Dendritic cell treated with granulocyte-macrophage colony-stimulating factor and Interleukin-4, amounts not matched to agents 40 ng/mL and 50 ng/mL, for 4 days (primary cell): ENCODE results near the gene ARHGAP15.

Experiments used
- H3K27ac Mint-ChIP-seq: one replicate; pipeline ENCODE4 v1.8.0; 2022; ENCODE audit warnings: mild to moderate bottlenecking, mixed read lengths
- H3K27me3 Mint-ChIP-seq: one replicate; pipeline ENCODE4 v1.8.0; 2022; ENCODE audit warnings: mild to moderate bottlenecking, mixed read lengths
- H3K36me3 Mint-ChIP-seq: one replicate; pipeline ENCODE4 v1.8.0; 2022; ENCODE audit warnings: low read depth, mixed read lengths
- H3K4me1 Mint-ChIP-seq: one replicate; pipeline ENCODE4 v1.8.0; 2022; ENCODE audit warnings: low read depth, mixed read lengths
- H3K4me3 Mint-ChIP-seq: one replicate; pipeline ENCODE4 v1.8.0; 2022; ENCODE audit warnings: mild to moderate bottlenecking, moderate library complexity, mixed read lengths
- H3K9me3 Mint-ChIP-seq: one replicate; pipeline ENCODE4 v1.8.0; 2022; ENCODE audit warnings: mixed read lengths
- intact Hi-C: fragments of 100-400 bp; cut with micrococcal nuclease; formaldehyde crosslinking; loops from one replicate; pipeline ENCODE4 v1.15.0; 2022

Gene ARHGAP15

GRCh38 chr2:143425896-143426295 is 296.7 kb downstream of the ARHGAP15 start:
- H3K9me3 Mint-ChIP-seq, result no peaks in the 10 kb centered on the region
- H3K36me3 Mint-ChIP-seq, result peaks cover 5% of the 10 kb centered on the region
- no peak overlapping the region for H3K4me3 Mint-ChIP-seq
- H3K4me1 Mint-ChIP-seq, result peaks cover 14% of the 10 kb centered on the region
- no peak overlapping the region for H3K27ac Mint-ChIP-seq
- intact Hi-C loops, result no loop called here
- H3K27me3 Mint-ChIP-seq, result no peaks in the 10 kb centered on the region

GRCh38 chr2:143426296-143426695 is 297.1 kb downstream of the ARHGAP15 start:
- Mint-ChIP-seq H3K27ac (no peak overlapping the region), H3K9me3 (no peaks in the 10 kb centered on the region), H3K4me1 (peaks cover 14% of the 10 kb centered on the region), H3K27me3 (no peaks in the 10 kb centered on the region), H3K4me3 (no peak overlapping the region), H3K36me3 (peaks cover 5% of the 10 kb centered on the region)
- intact Hi-C loops, result no loop called here

- Mint-ChIP-seq H3K4me3 (no peak overlapping the region), H3K4me1 (peaks cover 5% of the 10 kb centered on the region), H3K27ac (no peak overlapping the region), H3K36me3 (peaks cover 5% of the 10 kb centered on the region), H3K9me3 (no peaks in the 10 kb centered on the region), H3K27me3 (no peaks in the 10 kb centered on the region)
- intact Hi-C loops, result no loop called here
Measured at GRCh38 chr2:143428700-143429099, 299.5 kb downstream of the ARHGAP15 start.

- no peaks in the 10 kb centered on the region for H3K9me3 Mint-ChIP-seq
- H3K4me1 Mint-ChIP-seq, result peaks cover 5% of the 10 kb centered on the region
- H3K36me3 Mint-ChIP-seq, result peaks cover 5% of the 10 kb centered on the region
- H3K4me3 Mint-ChIP-seq, result no peak overlapping the region
- no peak overlapping the region for H3K27ac Mint-ChIP-seq
- intact Hi-C loops, result no loop called here
- no peaks in the 10 kb centered on the region for H3K27me3 Mint-ChIP-seq
Measured at GRCh38 chr2:143429932-143430679, 300.9 kb downstream of the ARHGAP15 start.

- intact Hi-C loops, result no loop called here
Measured at GRCh38 chr2:143431316-143431715, 302.1 kb downstream of the ARHGAP15 start.

GRCh38 chr2:143433251-143433650 is 304.0 kb downstream of the ARHGAP15 start:
- no peak overlapping the region for H3K4me3 Mint-ChIP-seq
- H3K4me1 Mint-ChIP-seq, result peaks cover under 1% of the 10 kb centered on the region
- H3K9me3 Mint-ChIP-seq, result no peaks in the 10 kb centered on the region
- intact Hi-C loops, result no loop called here
- H3K27me3 Mint-ChIP-seq, result no peaks in the 10 kb centered on the region
- H3K27ac Mint-ChIP-seq, result no peak overlapping the region
- H3K36me3 Mint-ChIP-seq, result peaks cover 1% of the 10 kb centered on the region

More at GRCh38 chr2:143431316-143431715, 302.1 kb downstream of the ARHGAP15 start:
- Mint-ChIP-seq H3K27ac (no peak overlapping the region), H3K27me3 (no peaks in the 10 kb centered on the region), H3K4me3 (no peak overlapping the region), H3K9me3 (no peaks in the 10 kb centered on the region), H3K36me3 (peaks cover 5% of the 10 kb centered on the region), H3K4me1 (peaks cover 5% of the 10 kb centered on the region)

- no peaks in the 10 kb centered on the region for H3K36me3 Mint-ChIP-seq
- H3K4me3 Mint-ChIP-seq, result no peak overlapping the region
- no peaks in the 10 kb centered on the region for H3K4me1 Mint-ChIP-seq
- intact Hi-C loops, result no loop called here
- no peak overlapping the region for H3K27ac Mint-ChIP-seq
- no peaks in the 10 kb centered on the region for H3K27me3 Mint-ChIP-seq
- H3K9me3 Mint-ChIP-seq, result no peaks in the 10 kb centered on the region
Measured at GRCh38 chr2:143433840-143434239, 304.6 kb downstream of the ARHGAP15 start.

GRCh38 chr2:143434445-143434844 is 305.2 kb downstream of the ARHGAP15 start:
- Mint-ChIP-seq H3K27me3 (no peaks in the 10 kb centered on the region), H3K4me1 (no peaks in the 10 kb centered on the region), H3K4me3 (no peak overlapping the region), H3K9me3 (no peaks in the 10 kb centered on the region), H3K27ac (no peak overlapping the region), H3K36me3 (no peaks in the 10 kb centered on the region)
- intact Hi-C loops, result no loop called here

GRCh38 chr2:143435131-143435530 is 305.9 kb downstream of the ARHGAP15 start:
- no peaks in the 10 kb centered on the region for H3K27me3 Mint-ChIP-seq
- no peaks in the 10 kb centered on the region for H3K4me1 Mint-ChIP-seq
- H3K9me3 Mint-ChIP-seq, result no peaks in the 10 kb centered on the region
- H3K4me3 Mint-ChIP-seq, result no peak overlapping the region
- H3K27ac Mint-ChIP-seq, result no peak overlapping the region
- no peaks in the 10 kb centered on the region for H3K36me3 Mint-ChIP-seq
- intact Hi-C loops, result no loop called here

- Mint-ChIP-seq H3K27me3 (no peaks in the 10 kb centered on the region), H3K27ac (no peak overlapping the region), H3K4me3 (no peak overlapping the region), H3K4me1 (no peaks in the 10 kb centered on the region), H3K9me3 (no peaks in the 10 kb centered on the region), H3K36me3 (no peaks in the 10 kb centered on the region)
- intact Hi-C loops, result no loop called here
Measured at GRCh38 chr2:143436951-143437350, 307.7 kb downstream of the ARHGAP15 start.

- Mint-ChIP-seq H3K27ac (no peak overlapping the region), H3K36me3 (no peaks in the 10 kb centered on the region), H3K9me3 (no peaks in the 10 kb centered on the region), H3K4me1 (no peaks in the 10 kb centered on the region), H3K4me3 (no peak overlapping the region), H3K27me3 (no peaks in the 10 kb centered on the region)
- intact Hi-C loops, result no loop called here
Measured at GRCh38 chr2:143440411-143441012, 311.3 kb downstream of the ARHGAP15 start.

- Mint-ChIP-seq H3K27me3 (no peaks in the 10 kb centered on the region), H3K27ac (no peak overlapping the region), H3K9me3 (no peaks in the 10 kb centered on the region), H3K4me3 (no peak overlapping the region), H3K36me3 (no peaks in the 10 kb centered on the region), H3K4me1 (no peaks in the 10 kb centered on the region)
- intact Hi-C loops, result no loop called here
Measured at GRCh38 chr2:143442193-143442592, 313.0 kb downstream of the ARHGAP15 start.

- Mint-ChIP-seq H3K27me3 (no peaks in the 10 kb centered on the region), H3K9me3 (no peaks in the 10 kb centered on the region), H3K4me3 (no peak overlapping the region), H3K27ac (no peak overlapping the region), H3K36me3 (peaks cover 5% of the 10 kb centered on the region), H3K4me1 (peaks cover 9% of the 10 kb centered on the region)
- intact Hi-C loops, result no loop called here
Measured at GRCh38 chr2:143451642-143452281, 322.5 kb downstream of the ARHGAP15 start.

GRCh38 chr2:143452817-143453451 is 323.7 kb downstream of the ARHGAP15 start:
- intact Hi-C loops, result no loop called here

More at GRCh38 chr2:143452817-143453451, 323.7 kb downstream of the ARHGAP15 start:
- Mint-ChIP-seq H3K36me3 (peaks cover 5% of the 10 kb centered on the region), H3K27ac (no peak overlapping the region), H3K27me3 (no peaks in the 10 kb centered on the region), H3K4me3 (no peak overlapping the region), H3K4me1 (peaks cover 9% of the 10 kb centered on the region), H3K9me3 (no peaks in the 10 kb centered on the region)
